Measurements from ENCODE around the gene KLHL35.

Gene KLHL35

DNA sequence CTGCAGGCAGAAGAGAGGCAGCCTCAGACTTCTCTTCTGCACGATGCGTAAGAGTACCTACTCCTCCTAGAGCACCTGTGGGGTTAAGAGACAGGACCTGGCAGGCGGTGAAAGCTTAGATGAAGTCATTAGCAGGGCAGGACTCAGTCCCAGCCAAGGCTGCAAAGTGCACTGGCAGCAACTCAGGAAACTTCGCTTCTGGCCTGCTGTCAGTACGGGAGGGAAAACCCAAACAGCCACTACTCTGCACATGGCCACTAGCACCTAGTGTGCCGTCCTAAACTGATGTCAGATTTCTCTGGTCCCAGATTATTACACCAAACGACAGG lies 8.8 kb upstream of the KLHL35 start:
- Histone ChIP-seq H3K4me3 (ENCODE audit: insufficient read depth, low read depth, low read length) (no peak overlapping the region), H3K27me3 (ENCODE audit: control insufficient read depth, insufficient read depth, low read length, poor library complexity, severe bottlenecking) (no peaks in the 10 kb centered on the region), H3K9me3 (ENCODE audit: control insufficient read depth, low read length) (no peaks in the 10 kb centered on the region), H3K36me3 (ENCODE audit: control insufficient read depth, insufficient read depth, low read length) (no peaks in the 10 kb centered on the region), H3K27ac (ENCODE audit: insufficient read depth, low read depth, low read length, poor library complexity, severe bottlenecking) (no peak overlapping the region), H3K4me1 (ENCODE audit: control insufficient read depth, insufficient read depth, low read length) (no peaks in the 10 kb centered on the region)
- WGBS, 2 experiments = 90% methylated on average over 7 of the region's 7 CpGs

DNA sequence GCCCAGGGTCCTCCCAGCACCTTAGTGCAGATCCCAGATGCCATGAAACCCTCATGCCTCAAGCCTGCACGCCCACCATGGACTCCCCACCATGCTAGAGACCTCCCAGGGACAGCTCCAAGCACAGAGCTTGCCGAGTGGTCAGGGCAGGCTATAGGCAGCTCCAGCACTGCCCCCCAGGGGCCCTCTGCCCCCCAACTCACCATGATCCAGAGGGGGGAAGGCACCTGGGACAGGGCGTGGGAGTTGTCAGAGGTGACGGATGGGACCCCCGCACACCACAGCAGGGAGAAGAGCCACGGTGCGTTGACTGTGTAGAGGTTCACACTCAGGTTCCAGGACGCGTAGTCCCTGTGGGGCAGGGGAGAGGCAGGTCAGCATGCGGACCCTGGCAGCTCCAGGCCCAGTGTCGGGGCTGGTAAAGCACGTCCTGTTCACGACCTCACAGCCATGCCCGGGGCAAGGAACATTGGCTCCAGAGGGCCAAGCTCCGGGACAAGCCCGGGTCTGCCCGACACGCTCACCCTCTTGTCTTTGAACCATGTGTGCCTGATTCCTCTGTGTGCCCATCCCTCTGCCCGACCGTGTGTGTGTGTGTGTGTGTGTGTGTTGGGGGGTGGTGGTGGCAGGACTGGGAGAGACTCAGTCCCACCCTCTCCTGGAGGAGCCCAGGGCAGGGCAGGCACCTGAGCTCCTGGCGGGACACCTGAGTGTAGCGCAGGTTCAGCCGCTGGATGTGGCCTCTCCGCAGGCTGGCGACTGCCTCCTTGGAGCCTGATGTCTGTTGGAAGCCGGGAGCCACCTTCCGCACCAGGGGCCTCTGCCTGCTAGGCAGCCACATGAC lies 8.2 kb upstream of the KLHL35 start:
- 87 to 88% methylated on average over 27 of the region's 27 CpGs for WGBS, 2 experiments
- Histone ChIP-seq H3K27ac (ENCODE audit: insufficient read depth, low read depth, low read length, poor library complexity, severe bottlenecking) (no peak overlapping the region), H3K9me3 (ENCODE audit: control insufficient read depth, low read length) (no peaks in the 10 kb centered on the region), H3K27me3 (ENCODE audit: control insufficient read depth, insufficient read depth, low read length, poor library complexity, severe bottlenecking) (no peaks in the 10 kb centered on the region), H3K36me3 (ENCODE audit: control insufficient read depth, insufficient read depth, low read length) (no peaks in the 10 kb centered on the region), H3K4me1 (ENCODE audit: control insufficient read depth, insufficient read depth, low read length) (no peaks in the 10 kb centered on the region), H3K4me3 (ENCODE audit: insufficient read depth, low read depth, low read length) (no peak overlapping the region)

DNA sequence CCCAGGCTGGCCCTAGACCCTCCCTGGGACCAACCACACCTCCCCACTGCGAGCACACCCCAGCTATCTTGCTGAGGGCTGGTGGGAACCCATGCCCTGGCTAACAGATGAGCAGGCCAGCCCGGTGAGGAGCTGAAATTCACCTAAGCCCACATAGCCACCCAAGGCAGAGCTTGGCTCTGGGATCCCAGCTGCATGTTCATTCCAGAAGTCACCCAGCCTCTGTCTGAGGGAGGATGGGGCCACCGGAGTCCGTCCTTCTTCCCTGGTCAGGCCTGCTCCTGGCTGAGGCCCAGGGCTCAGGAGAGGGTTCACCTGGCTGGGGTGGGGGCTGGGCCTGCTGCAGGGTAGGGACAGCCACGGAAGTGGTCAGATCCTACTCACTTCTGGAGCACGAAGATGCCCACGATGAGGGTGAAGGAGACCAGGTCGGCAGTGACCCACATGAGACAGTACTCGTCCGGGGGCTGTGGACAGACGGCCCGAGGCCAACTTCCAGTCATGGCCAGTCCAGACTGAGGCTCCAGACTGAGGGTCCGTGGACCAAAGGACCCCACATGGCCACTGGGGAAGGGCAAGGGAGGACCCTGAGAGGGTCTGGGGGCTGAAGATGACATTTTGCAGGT lies 6.6 kb upstream of the KLHL35 start:
- Histone ChIP-seq H3K4me3 (ENCODE audit: insufficient read depth, low read depth, low read length) (no peak overlapping the region), H3K9me3 (ENCODE audit: control insufficient read depth, low read length) (no peaks in the 10 kb centered on the region), H3K27ac (ENCODE audit: insufficient read depth, low read depth, low read length, poor library complexity, severe bottlenecking) (no peak overlapping the region), H3K4me1 (ENCODE audit: control insufficient read depth, insufficient read depth, low read length) (no peaks in the 10 kb centered on the region), H3K36me3 (ENCODE audit: control insufficient read depth, insufficient read depth, low read length) (no peaks in the 10 kb centered on the region), H3K27me3 (ENCODE audit: control insufficient read depth, insufficient read depth, low read length, poor library complexity, severe bottlenecking) (no peaks in the 10 kb centered on the region)
- 89 to 92% methylated on average over 13 of the region's 13 CpGs for WGBS, 2 experiments

DNA sequence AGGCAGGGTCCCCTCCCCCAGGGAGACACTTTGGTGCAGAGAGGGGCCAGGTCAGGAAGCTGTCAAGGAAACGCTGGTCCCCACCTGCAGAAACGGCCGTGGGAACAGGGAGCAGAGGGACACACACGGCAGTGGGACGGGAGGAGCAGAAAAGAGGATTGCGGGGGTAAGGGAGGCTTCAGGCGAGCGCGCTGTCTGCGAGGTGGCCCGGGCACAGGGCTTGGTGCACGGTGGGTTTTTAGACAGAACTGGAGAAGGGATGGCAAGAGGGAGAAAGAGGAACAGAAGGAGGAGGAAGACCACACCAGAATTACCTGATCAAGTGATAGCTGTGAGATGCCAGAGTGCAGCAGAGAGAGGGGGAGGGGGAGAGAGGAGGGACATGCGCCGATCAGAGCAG lies 6.0 kb upstream of the KLHL35 start:
- H3K27ac ChIP-seq (ENCODE audit: insufficient read depth, low read depth, low read length, poor library complexity, severe bottlenecking) = no peak overlapping the region
- H3K4me1 ChIP-seq (ENCODE audit: control insufficient read depth, insufficient read depth, low read length) = no peaks in the 10 kb centered on the region
- no peaks in the 10 kb centered on the region for H3K9me3 ChIP-seq (ENCODE audit: control insufficient read depth, low read length)
- no peaks in the 10 kb centered on the region for H3K36me3 ChIP-seq (ENCODE audit: control insufficient read depth, insufficient read depth, low read length)
- H3K27me3 ChIP-seq (ENCODE audit: control insufficient read depth, insufficient read depth, low read length, poor library complexity, severe bottlenecking) = no peaks in the 10 kb centered on the region
- 77 to 81% methylated on average over 14 of the region's 14 CpGs for WGBS, 2 experiments
- H3K4me3 ChIP-seq (ENCODE audit: insufficient read depth, low read depth, low read length) = no peak overlapping the region

DNA sequence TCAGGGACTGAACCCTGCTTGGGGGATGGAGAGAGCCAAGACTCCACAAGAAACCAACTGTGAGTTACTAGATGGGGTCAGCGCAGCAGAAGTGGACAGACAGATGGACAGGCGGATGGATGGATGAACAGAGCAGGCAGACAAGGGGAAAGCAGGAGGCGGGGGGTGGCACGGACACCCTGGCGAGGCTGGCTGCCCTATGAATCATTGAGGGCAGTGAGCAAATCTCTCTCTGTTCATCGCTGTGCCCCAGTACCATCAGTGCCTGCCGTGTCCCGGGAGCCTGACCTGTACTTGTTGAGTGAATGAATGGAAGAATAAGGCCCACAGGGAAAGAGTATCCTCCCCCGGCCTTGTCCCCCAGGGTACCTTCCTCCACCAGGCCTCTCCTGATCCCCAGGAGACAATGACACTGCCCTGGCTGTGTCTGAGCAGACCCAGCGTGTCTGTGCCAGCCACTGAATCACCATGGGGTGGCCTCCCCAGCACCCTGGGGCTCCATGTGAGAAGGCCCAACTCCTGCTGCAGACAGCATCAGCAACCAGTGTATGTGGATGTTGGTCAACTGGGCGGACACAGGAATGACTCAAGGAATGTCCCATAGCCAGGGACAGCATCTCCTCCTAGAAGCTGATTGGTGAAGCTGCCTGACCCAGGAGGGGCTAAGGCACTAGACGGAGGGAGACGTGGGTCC lies 5.1 kb upstream of the KLHL35 start:
- H3K36me3 ChIP-seq (ENCODE audit: control insufficient read depth, insufficient read depth, low read length) = no peaks in the 10 kb centered on the region
- H3K27ac ChIP-seq (ENCODE audit: insufficient read depth, low read depth, low read length, poor library complexity, severe bottlenecking) = no peak overlapping the region
- H3K4me1 ChIP-seq (ENCODE audit: control insufficient read depth, insufficient read depth, low read length) = peaks cover 3% of the 10 kb centered on the region
- WGBS, 2 experiments = 93% methylated on average over 13 of the region's 13 CpGs
- H3K4me3 ChIP-seq (ENCODE audit: insufficient read depth, low read depth, low read length) = no peak overlapping the region
- H3K27me3 ChIP-seq (ENCODE audit: control insufficient read depth, insufficient read depth, low read length, poor library complexity, severe bottlenecking) = peaks cover under 1% of the 10 kb centered on the region
- no peaks in the 10 kb centered on the region for H3K9me3 ChIP-seq (ENCODE audit: control insufficient read depth, low read length)

DNA sequence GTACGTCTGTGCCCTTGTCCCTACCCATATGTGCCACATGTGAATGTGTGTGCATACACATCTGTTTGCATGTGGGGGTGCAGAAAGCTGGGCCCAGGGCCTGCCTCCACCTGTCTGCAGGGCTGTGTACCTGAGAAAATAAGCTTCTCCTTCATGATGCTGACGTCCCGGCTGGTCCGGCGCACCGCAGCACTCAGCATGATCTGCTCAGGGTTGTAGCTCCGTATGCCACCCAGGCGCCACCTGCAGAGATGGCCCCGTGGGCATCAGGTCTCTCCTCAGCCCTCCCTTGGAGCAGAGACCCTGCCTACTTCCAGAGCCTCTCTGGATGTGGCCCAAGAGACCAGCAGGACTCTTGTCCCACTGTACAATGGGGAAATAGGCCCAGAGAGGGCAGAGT lies 3.8 kb upstream of the KLHL35 start:
- H3K4me3 ChIP-seq (ENCODE audit: insufficient read depth, low read depth, low read length) = no peak overlapping the region

DNA sequence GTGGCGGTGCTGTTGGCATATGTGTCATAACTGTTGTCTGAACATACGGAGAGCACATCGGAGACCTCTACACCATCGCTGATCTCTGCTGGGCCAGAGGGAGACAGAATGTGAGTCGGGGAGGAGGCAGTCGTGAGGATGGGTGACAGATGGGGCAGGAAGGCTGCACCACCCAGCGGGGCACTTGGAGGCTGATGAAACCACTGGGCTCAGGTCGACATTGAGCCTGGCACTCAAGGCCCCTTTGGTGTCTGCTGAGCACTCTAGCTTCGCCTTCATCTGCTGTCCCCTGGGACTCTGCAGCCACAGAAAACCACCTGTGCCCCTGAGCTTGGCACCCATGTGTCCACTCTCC lies 2.5 kb upstream of the KLHL35 start:
- Histone ChIP-seq H3K9me3 (ENCODE audit: control insufficient read depth, low read length) (no peaks in the 10 kb centered on the region), H3K36me3 (ENCODE audit: control insufficient read depth, insufficient read depth, low read length) (no peaks in the 10 kb centered on the region), H3K4me1 (ENCODE audit: control insufficient read depth, insufficient read depth, low read length) (peaks cover 7% of the 10 kb centered on the region), H3K4me3 (ENCODE audit: insufficient read depth, low read depth, low read length) (no peak overlapping the region), H3K27ac (ENCODE audit: insufficient read depth, low read depth, low read length, poor library complexity, severe bottlenecking) (no peak overlapping the region), H3K27me3 (ENCODE audit: control insufficient read depth, insufficient read depth, low read length, poor library complexity, severe bottlenecking) (peaks cover 26% of the 10 kb centered on the region)
- WGBS, 2 experiments = 94% methylated on average over 9 of the region's 9 CpGs

More for the DNA sequence above, 3.8 kb upstream of the KLHL35 start:
- no peak overlapping the region for H3K27ac ChIP-seq (ENCODE audit: insufficient read depth, low read depth, low read length, poor library complexity, severe bottlenecking)
- H3K27me3 ChIP-seq (ENCODE audit: control insufficient read depth, insufficient read depth, low read length, poor library complexity, severe bottlenecking) = peaks cover 14% of the 10 kb centered on the region
- WGBS, 2 experiments = 94 to 95% methylated on average over 9 of the region's 9 CpGs
- no peaks in the 10 kb centered on the region for H3K9me3 ChIP-seq (ENCODE audit: control insufficient read depth, low read length)
- H3K4me1 ChIP-seq (ENCODE audit: control insufficient read depth, insufficient read depth, low read length) = peaks cover 7% of the 10 kb centered on the region
- H3K36me3 ChIP-seq (ENCODE audit: control insufficient read depth, insufficient read depth, low read length) = no peaks in the 10 kb centered on the region

DNA sequence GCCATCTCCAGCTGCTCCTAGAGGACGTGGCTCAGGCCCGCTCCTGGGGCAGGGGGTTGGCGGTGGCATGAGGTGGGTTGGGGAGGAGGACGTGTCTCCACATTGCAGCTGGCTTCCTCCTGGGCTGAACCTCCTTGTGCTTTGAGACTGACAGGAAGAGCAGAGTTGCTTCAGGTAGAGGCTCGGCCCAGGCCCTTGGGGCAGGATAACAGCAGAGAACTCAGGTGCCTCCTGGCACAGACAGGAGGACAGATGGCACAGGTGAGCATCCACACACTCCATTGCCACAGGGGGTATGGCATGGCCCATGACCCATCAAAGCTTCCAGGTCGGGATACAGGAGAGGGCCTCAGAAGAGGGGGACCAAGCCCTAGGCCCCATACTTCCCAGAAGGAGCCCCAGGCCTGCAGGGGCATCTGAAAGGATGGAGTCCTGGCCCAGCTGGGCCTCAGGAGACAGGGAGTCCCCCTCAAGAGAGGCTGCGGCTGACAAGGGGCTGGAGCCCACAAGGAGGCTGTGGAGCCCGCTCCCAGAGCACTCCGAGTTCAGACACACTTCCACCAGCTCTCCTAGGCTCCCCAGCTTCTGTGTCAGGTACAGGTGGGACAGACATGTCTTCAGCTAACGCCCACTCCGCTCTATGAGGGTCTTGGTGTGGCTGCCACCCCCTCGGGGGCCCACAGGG lies 2.0 kb upstream of the KLHL35 start:
- no peaks in the 10 kb centered on the region for H3K9me3 ChIP-seq (ENCODE audit: control insufficient read depth, low read length)
- H3K27me3 ChIP-seq (ENCODE audit: control insufficient read depth, insufficient read depth, low read length, poor library complexity, severe bottlenecking) = peaks cover 32% of the 10 kb centered on the region
- no peaks in the 10 kb centered on the region for H3K36me3 ChIP-seq (ENCODE audit: control insufficient read depth, insufficient read depth, low read length)
- H3K4me1 ChIP-seq (ENCODE audit: control insufficient read depth, insufficient read depth, low read length) = peaks cover 7% of the 10 kb centered on the region
- no peak overlapping the region for H3K27ac ChIP-seq (ENCODE audit: insufficient read depth, low read depth, low read length, poor library complexity, severe bottlenecking)
- WGBS, 2 experiments = 94 to 95% methylated on average over 12 of the region's 12 CpGs
- no peak overlapping the region for H3K4me3 ChIP-seq (ENCODE audit: insufficient read depth, low read depth, low read length)

DNA sequence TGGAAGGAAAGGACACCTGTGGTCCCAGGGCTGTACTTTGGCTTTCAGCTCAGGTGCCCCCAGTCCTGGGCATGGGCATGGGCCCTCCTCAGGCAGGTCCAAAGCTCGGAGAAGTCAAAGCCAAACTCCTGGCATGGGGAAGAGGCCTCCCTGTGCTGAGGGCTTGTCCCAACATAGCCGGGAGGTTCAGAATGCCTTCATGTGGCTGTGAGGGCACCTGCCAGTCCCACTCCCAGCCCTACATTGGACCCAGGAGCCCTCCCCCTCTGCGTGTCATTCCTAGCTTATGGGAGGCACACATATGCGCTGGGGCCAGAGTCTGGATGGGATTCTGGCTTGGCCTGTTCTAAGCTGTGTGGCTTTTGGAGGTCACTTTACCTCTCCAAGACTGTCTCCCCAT lies 1.0 kb upstream of the KLHL35 start:
- H3K27me3 ChIP-seq (ENCODE audit: control insufficient read depth, insufficient read depth, low read length, poor library complexity, severe bottlenecking) = peaks cover 41% of the 10 kb centered on the region
- no peak overlapping the region for H3K4me3 ChIP-seq (ENCODE audit: insufficient read depth, low read depth, low read length)
- H3K9me3 ChIP-seq (ENCODE audit: control insufficient read depth, low read length) = no peaks in the 10 kb centered on the region
- peaks cover 7% of the 10 kb centered on the region for H3K4me1 ChIP-seq (ENCODE audit: control insufficient read depth, insufficient read depth, low read length)
- WGBS, 2 experiments = 94% methylated on average over 4 of the region's 4 CpGs
- no peak overlapping the region for H3K27ac ChIP-seq (ENCODE audit: insufficient read depth, low read depth, low read length, poor library complexity, severe bottlenecking)
- H3K36me3 ChIP-seq (ENCODE audit: control insufficient read depth, insufficient read depth, low read length) = no peaks in the 10 kb centered on the region

DNA sequence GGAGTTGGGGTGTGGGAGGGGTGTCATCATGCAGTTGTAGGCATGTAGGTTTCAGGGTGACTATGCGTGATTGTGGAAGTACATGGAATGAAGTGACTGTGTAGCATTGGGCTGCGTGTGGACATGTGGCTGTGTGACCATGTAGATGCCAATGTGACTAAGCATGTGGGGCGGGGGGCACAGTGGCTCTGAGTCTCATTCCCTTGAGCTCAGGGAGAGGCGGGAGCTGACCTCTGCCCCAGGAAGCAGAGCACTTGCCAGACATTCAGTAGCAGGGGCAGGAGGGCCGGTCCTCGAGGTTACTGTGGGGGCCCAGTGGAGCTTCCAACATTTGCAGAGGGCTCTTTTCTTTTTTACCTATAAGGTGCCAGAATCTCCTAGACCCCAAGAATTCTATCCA lies 440 bp upstream of the KLHL35 start:
- Histone ChIP-seq H3K4me3 (ENCODE audit: insufficient read depth, low read depth, low read length) (no peak overlapping the region), H3K36me3 (ENCODE audit: control insufficient read depth, insufficient read depth, low read length) (no peaks in the 10 kb centered on the region), H3K9me3 (ENCODE audit: control insufficient read depth, low read length) (no peaks in the 10 kb centered on the region), H3K4me1 (ENCODE audit: control insufficient read depth, insufficient read depth, low read length) (peaks cover 7% of the 10 kb centered on the region), H3K27ac (ENCODE audit: insufficient read depth, low read depth, low read length, poor library complexity, severe bottlenecking) (no peak overlapping the region), H3K27me3 (ENCODE audit: control insufficient read depth, insufficient read depth, low read length, poor library complexity, severe bottlenecking) (peaks cover 48% of the 10 kb centered on the region)
- WGBS, 2 experiments = 79 to 81% methylated on average over 6 of the region's 6 CpGs
